Measurements from ENCODE around the gene MAD1L1. TPM values are rescaled to one million over a fixed set of nuclear protein-coding genes. Genes with fewer than 3 reads are reported as not detected.

Gene MAD1L1
- total and polyA plus RNA-seq, 2 of the 13 experiments (the other 11 are each of a cell fraction or from before 2014, with no cell fraction given): 17.4 to 64.7 TPM

- TF ChIP-seq STAT6 (CRISPR knock-in tag; IDR thresholded peaks at IDR 0.05; ENCODE audit: borderline replicate concordance): no peak; the same call in 1 of the 2 replicates
- TF ChIP-seq, protein P1, sequence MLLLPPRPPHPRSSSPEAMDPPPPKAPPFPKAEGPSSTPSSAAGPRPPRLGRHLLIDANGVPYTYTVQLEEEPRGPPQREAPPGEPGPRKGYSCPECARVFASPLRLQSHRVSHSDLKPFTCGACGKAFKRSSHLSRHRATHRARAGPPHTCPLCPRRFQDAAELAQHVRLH (CRISPR knock-in tag; IDR thresholded peaks at IDR 0.05; ENCODE audit: borderline replicate concordance, low read depth): no peak
- peak; percentile 90 for TF ChIP-seq KDM5A (IDR thresholded peaks at IDR 0.05; ENCODE audit: borderline replicate concordance, low read length)
- peak; percentile 41; the same call in 1 of the 2 replicates for TF ChIP-seq ETV5 (CRISPR knock-in tag; IDR thresholded peaks at IDR 0.05; ENCODE audit: borderline replicate concordance)
- TF ChIP-seq NR3C1 (CRISPR knock-in tag; IDR thresholded peaks at IDR 0.05): no peak
- TF ChIP-seq NR1H2 (CRISPR knock-in tag; IDR thresholded peaks at IDR 0.05; ENCODE audit: borderline replicate concordance, low read depth): no peak
- no peak; the same call in 1 of the 2 replicates for TF ChIP-seq ZNF674 (CRISPR knock-in tag; IDR thresholded peaks at IDR 0.05; ENCODE audit: low read depth)
- no peak for TF ChIP-seq ZMAT3 (CRISPR knock-in tag; conservative IDR thresholded peaks at IDR 0.05)
- no peak for TF ChIP-seq MLLT10 (CRISPR knock-in tag; IDR thresholded peaks at IDR 0.05)
- TF ChIP-seq ZNF781 (CRISPR knock-in tag; IDR thresholded peaks at IDR 0.05; ENCODE audit: borderline replicate concordance, not compliant biosample characterization): no peak
- peak in 1 of 2 experiments; percentile 48; a peak in 1 of 4 replicates for TF ChIP-seq KLF16 (CRISPR knock-in tag; IDR thresholded peaks at IDR 0.05)
- TF ChIP-seq ZBTB7B (CRISPR knock-in tag; IDR thresholded peaks at IDR 0.05): no peak
- no peak for TF ChIP-seq STAT5B (CRISPR knock-in tag; IDR thresholded peaks at IDR 0.05)
- no peak for TF ChIP-seq XBP1 (CRISPR knock-in tag; IDR thresholded peaks at IDR 0.05)
- no peak for TF ChIP-seq ZFYVE20 (CRISPR knock-in tag; IDR thresholded peaks at IDR 0.05; ENCODE audit: borderline replicate concordance, low read depth)
- TF ChIP-seq NFE2L2 (IDR thresholded peaks at IDR 0.05; ENCODE audit: low read length): no peak
- no peak for TF ChIP-seq GPN1 (CRISPR knock-in tag; IDR thresholded peaks at IDR 0.05; ENCODE audit: borderline replicate concordance)
- no peak; a peak in 1 of 4 replicates for TF ChIP-seq MAFK (conservative IDR thresholded peaks at IDR 0.05 in 1 of 2, IDR thresholded peaks at IDR 0.05 in 1 of 2; ENCODE audit: low read length in 2 of 2)
- no peak for TF ChIP-seq ZEB1 (IDR thresholded peaks at IDR 0.05; ENCODE audit: insufficient replicate concordance, low read depth)
- TF ChIP-seq ZNF589 (CRISPR knock-in tag; conservative IDR thresholded peaks at IDR 0.05): no peak
- TF ChIP-seq CENPT (CRISPR knock-in tag; IDR thresholded peaks at IDR 0.05; ENCODE audit: low read depth): no peak
- TF ChIP-seq SMAD1 (CRISPR knock-in tag; IDR thresholded peaks at IDR 0.05; ENCODE audit: borderline replicate concordance, low read depth): peak; percentile 49; the same call in 1 of the 2 replicates
- TF ChIP-seq KAT7 (CRISPR knock-in tag; IDR thresholded peaks at IDR 0.05; ENCODE audit: borderline replicate concordance): peak; percentile 82; the same call in 1 of the 2 replicates
- TF ChIP-seq ZNF30 (CRISPR knock-in tag; IDR thresholded peaks at IDR 0.05): no peak
- no peak for TF ChIP-seq ZSCAN5A (CRISPR knock-in tag; IDR thresholded peaks at IDR 0.05; ENCODE audit: borderline replicate concordance)
- no peak for TF ChIP-seq ARID2 (CRISPR knock-in tag; IDR thresholded peaks at IDR 0.05; ENCODE audit: borderline replicate concordance)
- TF ChIP-seq KLF13 (CRISPR knock-in tag; IDR thresholded peaks at IDR 0.05): no peak
Measured at GRCh38 chr7:2232766-2233520, at the start of gene MAD1L1 (continued).

All from HepG2 (cell line).